ENCODE measurements around the gene OSBPL7.

Gene OSBPL7

DNA sequence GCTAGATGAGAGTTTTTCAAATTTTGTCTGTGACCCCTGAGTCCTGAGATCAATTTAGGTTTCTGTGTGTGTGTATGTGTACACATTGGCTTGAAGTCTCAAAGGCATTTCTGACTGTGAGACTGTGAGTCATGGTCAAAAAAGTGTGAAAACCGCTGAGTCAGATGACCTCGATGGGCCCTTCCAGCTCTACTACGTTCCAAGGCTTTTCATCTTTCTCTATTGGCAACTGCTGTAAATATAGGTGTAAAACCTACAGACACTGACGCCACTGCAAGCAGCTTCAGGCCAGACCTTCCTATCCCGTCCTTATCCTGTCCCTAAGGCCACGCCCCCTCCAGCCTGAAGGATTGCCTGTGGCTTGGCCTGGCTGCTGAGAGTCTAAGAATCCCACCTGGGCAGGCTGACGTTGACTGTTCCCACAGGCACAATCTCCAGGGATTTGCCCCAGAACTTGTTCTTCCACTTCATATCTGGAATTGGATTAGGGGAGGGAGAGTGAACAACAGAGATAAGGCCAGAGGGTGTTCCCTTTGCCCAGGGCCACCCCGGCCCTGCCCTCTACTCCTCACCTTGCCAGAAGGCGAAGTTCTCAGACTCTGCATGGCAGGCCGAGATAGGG, 11.3 kb downstream of the OSBPL7 start:
- WGBS, result 62% methylated on average over 10 of the region's 10 CpGs
- Histone ChIP-seq H3K9me3 (ENCODE audit: insufficient read depth, low read depth, low read length) (no peaks in the 10 kb centered on the region), H3K27ac (ENCODE audit: low read depth, low read length) (no peak overlapping the region), H3K27me3 (ENCODE audit: insufficient read depth, low read length) (no peaks in the 10 kb centered on the region), H3K36me3 (ENCODE audit: insufficient read depth, low read length) (peaks cover 6% of the 10 kb centered on the region), H3K9ac (ENCODE audit: low read depth, low read length) (no peak overlapping the region), H3K4me3 (ENCODE audit: low read length) (no peak overlapping the region), H3K4me1 (ENCODE audit: insufficient read depth, low read length) (peaks cover 4% of the 10 kb centered on the region; the same call in 1 of the 2 replicates)

GRCh38 chr17:47808830-47809480, 12.6 kb downstream of the OSBPL7 start:
- peaks cover 6% of the 10 kb centered on the region for H3K36me3 ChIP-seq (ENCODE audit: insufficient read depth, low read length)
- H3K9ac ChIP-seq (ENCODE audit: low read depth, low read length), result no peak overlapping the region
- H3K27me3 ChIP-seq (ENCODE audit: insufficient read depth, low read length), result peaks cover 2% of the 10 kb centered on the region; the same call in 1 of the 2 replicates
- no peak overlapping the region for H3K4me3 ChIP-seq (ENCODE audit: low read length)
- WGBS, result 96% methylated on average over 22 of the region's 22 CpGs
- peaks cover 4% of the 10 kb centered on the region; the same call in 1 of the 2 replicates for H3K4me1 ChIP-seq (ENCODE audit: insufficient read depth, low read length)
- no peaks in the 10 kb centered on the region for H3K9me3 ChIP-seq (ENCODE audit: insufficient read depth, low read depth, low read length)
- H3K27ac ChIP-seq (ENCODE audit: low read depth, low read length), result no peak overlapping the region

GRCh38 chr17:47808036-47808829, 13.4 kb downstream of the OSBPL7 start:
- 93% methylated on average over 20 of the region's 20 CpGs for WGBS
- Histone ChIP-seq H3K4me1 (ENCODE audit: insufficient read depth, low read length) (peaks cover 4% of the 10 kb centered on the region; the same call in 1 of the 2 replicates), H3K36me3 (ENCODE audit: insufficient read depth, low read length) (peaks cover 6% of the 10 kb centered on the region), H3K9ac (ENCODE audit: low read depth, low read length) (no peak overlapping the region), H3K27ac (ENCODE audit: low read depth, low read length) (no peak overlapping the region), H3K9me3 (ENCODE audit: insufficient read depth, low read depth, low read length) (no peaks in the 10 kb centered on the region), H3K4me3 (ENCODE audit: low read length) (no peak overlapping the region), H3K27me3 (ENCODE audit: insufficient read depth, low read length) (peaks cover 4% of the 10 kb centered on the region; the same call in 1 of the 2 replicates)

- peaks cover 4% of the 10 kb centered on the region; the same call in 1 of the 2 replicates for H3K27me3 ChIP-seq (ENCODE audit: insufficient read depth, low read length)
- no peak overlapping the region for H3K4me3 ChIP-seq (ENCODE audit: low read length)
- H3K9ac ChIP-seq (ENCODE audit: low read depth, low read length), result no peak overlapping the region
- peaks cover 4% of the 10 kb centered on the region; the same call in 1 of the 2 replicates for H3K4me1 ChIP-seq (ENCODE audit: insufficient read depth, low read length)
- 85% methylated on average over 11 of the region's 11 CpGs for WGBS
- H3K9me3 ChIP-seq (ENCODE audit: insufficient read depth, low read depth, low read length), result no peaks in the 10 kb centered on the region
- H3K27ac ChIP-seq (ENCODE audit: low read depth, low read length), result no peak overlapping the region
- peaks cover 6% of the 10 kb centered on the region for H3K36me3 ChIP-seq (ENCODE audit: insufficient read depth, low read length)
These were observed 14.2 kb downstream of the OSBPL7 start for GRCh38 chr17:47807421-47807820.

- H3K36me3 ChIP-seq (ENCODE audit: insufficient read depth, low read length), result peaks cover 6% of the 10 kb centered on the region
- H3K4me1 ChIP-seq (ENCODE audit: insufficient read depth, low read length), result peaks cover 4% of the 10 kb centered on the region; the same call in 1 of the 2 replicates
- H3K9me3 ChIP-seq (ENCODE audit: insufficient read depth, low read depth, low read length), result no peaks in the 10 kb centered on the region
- no peak overlapping the region for H3K9ac ChIP-seq (ENCODE audit: low read depth, low read length)
- 94% methylated on average over 9 of the region's 9 CpGs for WGBS
- no peak overlapping the region for H3K4me3 ChIP-seq (ENCODE audit: low read length)
- H3K27me3 ChIP-seq (ENCODE audit: insufficient read depth, low read length), result peaks cover 4% of the 10 kb centered on the region; the same call in 1 of the 2 replicates
- no peak overlapping the region for H3K27ac ChIP-seq (ENCODE audit: low read depth, low read length)
These were observed 14.7 kb downstream of the OSBPL7 start for GRCh38 chr17:47806913-47807255.

DNA sequence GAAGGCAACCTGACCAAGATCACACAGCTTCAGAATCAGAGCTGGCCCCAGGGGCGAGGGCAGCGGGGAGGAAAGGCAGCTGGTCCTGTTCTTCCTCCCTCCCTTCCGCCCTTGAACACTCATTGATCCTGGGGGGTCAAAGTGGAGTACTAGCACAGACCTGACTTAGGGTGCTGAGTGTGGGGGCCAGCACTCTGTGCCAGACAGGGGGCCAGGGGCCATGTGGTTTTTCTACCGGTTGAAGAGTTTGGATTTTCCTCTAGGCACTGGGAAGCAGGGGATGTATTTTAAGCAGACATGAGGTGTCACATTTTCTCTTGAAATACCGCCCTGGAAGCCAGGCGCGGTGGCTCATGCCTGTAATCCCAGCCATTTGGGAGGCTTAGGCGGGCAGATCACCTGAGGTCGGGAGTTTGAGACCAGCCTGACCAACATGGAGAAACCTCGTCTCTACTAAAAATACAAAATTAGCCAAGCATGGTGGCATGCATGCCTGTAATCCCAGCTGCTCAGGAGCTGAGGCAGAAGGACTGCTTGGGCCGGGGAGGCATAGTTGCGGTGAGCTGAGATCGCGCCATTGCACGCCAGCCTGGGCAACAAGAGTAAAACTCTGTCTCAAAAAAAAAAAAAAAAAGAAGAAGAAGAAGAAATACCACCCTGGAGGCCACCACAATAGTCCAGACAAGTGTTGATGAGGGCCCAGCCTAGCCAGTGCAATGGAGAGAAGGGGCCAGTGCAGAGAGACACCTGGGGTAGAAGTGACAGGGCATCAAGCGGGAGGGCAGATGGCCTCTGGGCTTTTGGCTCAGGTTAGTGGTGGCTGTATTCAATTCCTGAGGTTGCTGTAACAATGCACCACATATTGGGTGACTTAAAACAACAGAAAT, 15.3 kb downstream of the OSBPL7 start:
- peaks cover 4% of the 10 kb centered on the region; the same call in 1 of the 2 replicates for H3K4me1 ChIP-seq (ENCODE audit: insufficient read depth, low read length)
- peaks cover 4% of the 10 kb centered on the region; the same call in 1 of the 2 replicates for H3K27me3 ChIP-seq (ENCODE audit: insufficient read depth, low read length)
- no peak overlapping the region for H3K9ac ChIP-seq (ENCODE audit: low read depth, low read length)
- no peaks in the 10 kb centered on the region for H3K9me3 ChIP-seq (ENCODE audit: insufficient read depth, low read depth, low read length)
- peaks cover 6% of the 10 kb centered on the region for H3K36me3 ChIP-seq (ENCODE audit: insufficient read depth, low read length)
- no peak overlapping the region for H3K4me3 ChIP-seq (ENCODE audit: low read length)
- H3K27ac ChIP-seq (ENCODE audit: low read depth, low read length), result no peak overlapping the region
- 89% methylated on average over 16 of the region's 16 CpGs for WGBS

DNA sequence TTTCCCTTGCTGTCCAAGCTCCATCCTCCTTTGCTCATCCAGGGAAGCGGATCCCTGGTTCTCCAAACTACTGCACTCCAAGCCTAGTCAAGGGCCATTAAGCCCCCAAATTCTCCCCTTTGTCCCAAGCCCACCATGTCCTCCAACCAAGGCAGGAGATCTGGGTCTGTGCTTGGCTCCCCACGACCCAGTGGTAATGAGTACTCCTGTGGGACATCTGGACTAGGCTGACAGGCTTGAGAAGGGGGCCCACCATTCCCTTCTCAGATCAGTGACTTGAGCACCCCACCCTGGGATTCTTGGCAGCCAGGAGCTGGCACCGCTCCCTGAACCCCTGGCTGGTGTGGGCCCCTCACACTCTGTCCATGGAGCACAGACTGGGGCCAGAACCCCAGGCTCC, 17.1 kb downstream of the OSBPL7 start:
- 72% methylated on average over 3 of the region's 3 CpGs for WGBS
- Histone ChIP-seq H3K27me3 (ENCODE audit: insufficient read depth, low read length) (peaks cover 4% of the 10 kb centered on the region; the same call in 1 of the 2 replicates), H3K9ac (ENCODE audit: low read depth, low read length) (no peak overlapping the region), H3K9me3 (ENCODE audit: insufficient read depth, low read depth, low read length) (no peaks in the 10 kb centered on the region), H3K4me1 (ENCODE audit: insufficient read depth, low read length) (no peaks in the 10 kb centered on the region), H3K27ac (ENCODE audit: low read depth, low read length) (no peak overlapping the region), H3K36me3 (ENCODE audit: insufficient read depth, low read length) (peaks cover 5% of the 10 kb centered on the region), H3K4me3 (ENCODE audit: low read length) (no peak overlapping the region)

DNA sequence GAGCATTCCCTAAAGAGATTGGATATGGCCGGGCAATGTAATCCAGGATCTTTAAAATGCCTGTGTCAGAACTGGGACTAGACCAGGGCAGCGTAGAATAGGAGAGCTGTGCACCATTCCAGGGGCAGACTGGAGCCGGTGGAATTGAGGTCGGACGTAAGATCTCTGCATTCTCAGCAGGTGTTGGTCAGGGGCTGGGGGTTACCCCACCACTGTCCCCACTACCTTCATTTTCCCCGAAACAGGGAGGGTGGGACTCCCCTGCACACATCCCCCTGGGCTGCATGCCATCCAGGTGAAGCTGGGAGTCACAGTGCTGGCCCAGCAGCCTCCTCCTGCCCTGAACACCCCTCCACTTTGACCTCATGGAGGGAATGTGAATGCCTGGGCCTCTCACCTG, 17.8 kb downstream of the OSBPL7 start:
- Histone ChIP-seq H3K4me1 (ENCODE audit: insufficient read depth, low read length) (no peaks in the 10 kb centered on the region), H3K9ac (ENCODE audit: low read depth, low read length) (no peak overlapping the region), H3K9me3 (ENCODE audit: insufficient read depth, low read depth, low read length) (no peaks in the 10 kb centered on the region), H3K36me3 (ENCODE audit: insufficient read depth, low read length) (no peaks in the 10 kb centered on the region), H3K4me3 (ENCODE audit: low read length) (no peak overlapping the region), H3K27me3 (ENCODE audit: insufficient read depth, low read length) (peaks cover 4% of the 10 kb centered on the region; the same call in 1 of the 2 replicates), H3K27ac (ENCODE audit: low read depth, low read length) (no peak overlapping the region)
- WGBS, result 78% methylated on average over 6 of the region's 6 CpGs

GRCh38 chr17:47803201-47803600, 18.4 kb downstream of the OSBPL7 start:
- WGBS, result 61% methylated on average over 5 of the region's 5 CpGs
- no peak overlapping the region for H3K9ac ChIP-seq (ENCODE audit: low read depth, low read length)
- no peaks in the 10 kb centered on the region for H3K36me3 ChIP-seq (ENCODE audit: insufficient read depth, low read length)
- H3K4me1 ChIP-seq (ENCODE audit: insufficient read depth, low read length), result no peaks in the 10 kb centered on the region
- H3K9me3 ChIP-seq (ENCODE audit: insufficient read depth, low read depth, low read length), result no peaks in the 10 kb centered on the region
- H3K4me3 ChIP-seq (ENCODE audit: low read length), result no peak overlapping the region
- H3K27me3 ChIP-seq (ENCODE audit: insufficient read depth, low read length), result peaks cover 4% of the 10 kb centered on the region; the same call in 1 of the 2 replicates
- H3K27ac ChIP-seq (ENCODE audit: low read depth, low read length), result no peak overlapping the region

- no peaks in the 10 kb centered on the region for H3K4me1 ChIP-seq (ENCODE audit: insufficient read depth, low read length)
- H3K4me3 ChIP-seq (ENCODE audit: low read length), result no peak overlapping the region
- no peaks in the 10 kb centered on the region for H3K9me3 ChIP-seq (ENCODE audit: insufficient read depth, low read depth, low read length)
- H3K27ac ChIP-seq (ENCODE audit: low read depth, low read length), result no peak overlapping the region
- no peak overlapping the region for H3K9ac ChIP-seq (ENCODE audit: low read depth, low read length)
- 34% methylated on average over 9 of the region's 9 CpGs for WGBS
- no peaks in the 10 kb centered on the region for H3K36me3 ChIP-seq (ENCODE audit: insufficient read depth, low read length)
- peaks cover 4% of the 10 kb centered on the region; the same call in 1 of the 2 replicates for H3K27me3 ChIP-seq (ENCODE audit: insufficient read depth, low read length)
These were observed 19.1 kb downstream of the OSBPL7 start for GRCh38 chr17:47802341-47803022.

All from HUES64 (cell line).